HG03469 (cell line): ENCODE results near the gene NUTM2G.
"Not testable (repeated sequence)": the region's sequence is repeated elsewhere in the genome, so short reads cannot be mapped to it uniquely, and the experiment has no call there.

ENCODE experiments used
- ATAC-seq: cut with Tn5 transposase; IDR thresholded peaks from one replicate; pipeline ENCODE4 v1.9.1; 2021; ENCODE audit warnings: mild to moderate bottlenecking, moderate library complexity, moderate number of reproducible peaks; ENCODE audit not compliant: unreplicated experiment

Gene NUTM2G

DNA sequence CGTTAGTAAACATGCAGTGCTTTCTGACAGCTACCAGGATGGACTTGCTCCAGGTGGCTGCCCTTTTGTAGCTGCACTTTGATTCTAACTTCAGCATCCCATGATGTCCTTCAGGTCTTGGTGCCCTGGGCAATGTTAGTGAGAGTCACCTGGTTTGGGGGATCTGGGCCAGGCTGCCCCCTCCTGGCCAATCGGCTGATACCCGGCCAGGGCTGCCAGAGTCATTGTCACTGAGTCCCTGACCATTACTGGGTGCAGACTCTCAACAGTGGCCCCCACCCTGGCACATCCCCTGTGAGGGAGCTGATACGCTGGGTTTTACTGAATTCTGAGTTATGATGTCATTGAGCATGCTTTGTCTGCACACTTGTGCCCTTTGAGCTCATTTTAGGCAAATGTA lies 13.5 kb downstream of the NUTM2G start:
- ATAC-seq, result not testable (repeated sequence)

GRCh38 chr9:96949346-96949745 lies 20.7 kb downstream of the NUTM2G start:
- not testable (repeated sequence) for ATAC-seq

DNA sequence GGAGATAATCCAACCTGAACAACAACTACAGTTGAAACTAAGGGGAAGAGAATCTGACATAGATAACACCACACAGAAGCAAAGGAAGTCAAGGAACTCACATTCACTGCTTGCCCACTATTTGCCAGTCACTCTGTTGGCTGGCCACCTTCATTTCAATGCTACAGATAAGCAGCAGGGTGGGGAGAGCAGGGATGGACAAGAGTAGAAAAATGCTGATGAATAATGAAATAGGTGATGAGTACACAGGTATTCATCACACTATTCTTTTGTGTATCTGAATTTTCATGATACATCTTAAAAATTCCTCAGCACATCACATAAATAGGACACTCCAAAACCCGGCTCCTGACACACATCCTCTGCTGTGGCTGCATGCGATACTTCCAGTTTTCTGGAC lies 21.9 kb downstream of the NUTM2G start:
- not testable (repeated sequence) for ATAC-seq

DNA sequence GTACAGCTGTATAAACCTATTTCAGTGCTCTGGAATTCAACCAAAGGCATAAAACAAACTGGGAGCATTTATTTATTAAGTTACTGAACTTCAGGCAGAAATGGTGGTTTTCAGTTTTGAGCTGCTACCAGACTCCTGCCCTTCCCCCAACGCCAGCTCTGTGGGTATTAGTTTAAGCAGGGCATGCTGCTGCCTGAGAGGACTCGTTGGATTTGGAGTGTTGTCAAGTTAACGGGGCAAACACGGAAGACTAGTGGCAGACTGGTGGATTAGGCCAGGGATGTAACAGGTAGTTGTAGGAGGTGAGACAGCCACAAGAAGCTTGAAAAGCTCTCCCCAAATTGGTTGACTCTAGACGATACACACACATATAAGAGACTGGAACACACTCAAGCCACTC lies 38.9 kb downstream of the NUTM2G start:
- not testable (repeated sequence) for ATAC-seq

DNA sequence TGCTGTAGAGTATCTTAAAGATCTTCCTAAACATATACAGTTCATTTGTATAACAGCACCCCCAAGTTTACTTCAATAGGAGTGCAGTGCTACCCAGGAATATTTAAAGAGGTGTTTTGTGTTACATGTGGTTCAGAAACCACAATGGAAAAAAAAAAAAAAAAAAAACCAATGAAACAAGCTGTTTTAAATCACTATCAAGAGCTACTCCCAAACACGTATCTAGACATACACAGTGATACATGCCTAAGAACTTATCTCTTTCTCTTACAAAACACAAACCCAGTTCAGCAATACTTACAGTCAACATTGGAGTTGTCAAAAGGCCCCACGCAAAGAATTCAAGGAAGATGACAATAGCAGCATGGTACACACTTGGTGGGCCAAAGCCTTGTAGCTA lies 43.9 kb downstream of the NUTM2G start:
- ATAC-seq, result not testable (repeated sequence)

GRCh38 chr9:96974037-96974436 lies 45.4 kb downstream of the NUTM2G start:
- ATAC-seq, result not testable (repeated sequence)

DNA sequence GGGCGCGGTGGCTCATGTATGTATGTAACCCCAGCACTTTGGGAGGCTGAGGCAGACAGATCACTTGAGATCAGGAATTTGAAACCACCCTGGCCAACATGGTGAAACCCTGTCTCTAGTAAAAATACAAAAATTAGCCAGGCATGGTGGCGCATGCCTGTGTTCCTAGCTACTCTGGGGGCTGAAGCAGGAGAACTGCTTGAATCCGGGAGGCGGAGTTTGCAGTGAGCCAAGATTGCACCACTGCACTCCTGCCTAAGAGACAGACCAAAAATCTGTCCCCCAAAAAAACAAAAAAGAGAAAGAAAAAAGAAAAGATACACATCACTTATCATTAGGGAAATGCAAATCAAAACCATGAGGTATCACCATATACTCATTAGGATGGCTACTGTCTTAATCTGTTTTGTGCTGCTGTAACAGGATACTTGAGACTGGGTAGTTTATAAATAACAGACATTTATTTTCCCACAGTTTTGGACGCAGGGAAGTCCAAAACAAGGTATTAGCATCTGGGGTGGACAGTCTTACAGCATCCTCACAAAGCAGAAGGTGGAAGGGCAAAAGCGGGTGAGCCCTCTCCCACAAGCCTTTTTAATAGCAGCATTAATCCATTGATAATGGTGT lies 55.0 kb downstream of the NUTM2G start:
- ATAC-seq, result not testable (repeated sequence)

- ATAC-seq, result not testable (repeated sequence)
Measured at GRCh38 chr9:96984139-96984538, 55.5 kb downstream of the NUTM2G start.

DNA sequence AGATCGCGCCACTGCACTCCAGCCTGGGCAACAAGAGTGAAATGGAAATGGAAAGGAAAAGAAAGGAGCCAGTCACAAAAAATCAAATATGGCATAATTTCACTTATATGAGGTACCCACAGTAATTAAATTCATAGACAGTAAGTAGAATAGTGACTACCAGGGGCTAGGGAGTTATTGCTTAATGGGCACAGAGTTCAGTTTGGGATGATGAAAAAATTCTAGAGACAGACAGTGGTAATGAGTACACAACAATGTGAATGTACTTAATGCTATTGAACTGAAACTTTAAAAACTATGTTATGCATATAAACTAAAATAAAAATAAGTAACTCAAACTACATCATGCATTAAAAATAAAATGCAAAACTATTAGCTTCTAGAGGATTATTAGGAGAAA lies 56.2 kb downstream of the NUTM2G start:
- not testable (repeated sequence) for ATAC-seq
